Kidney (tissue), 14 donors: Measurements from ENCODE around the gene MZB1. TPM values are rescaled to one million over a fixed set of nuclear protein-coding genes. Genes with fewer than 3 reads are reported as not detected.

ENCODE experiments used
- DNase-seq, 5 donors: peaks; one replicate each; pipeline ENCODE4 v3.0.0-alpha.2; 2013 to 2020
- FAIRE-seq: peaks from 2 replicates; lab custom pipeline; 2012; peaks lifted over from hg19 to GRCh38; lab: Jason Lieb, UNC
- H3K27ac ChIP-seq, 2 donors: one replicate each; pipeline ENCODE4 v1.7.0; 2013; ENCODE audit warnings: low read depth in 2 of 2, low read length in 2 of 2, inconsistent platforms in 1 of 2
- H3K27me3 ChIP-seq: one replicate; pipeline ENCODE4 v1.7.1; 2013; ENCODE audit warnings: low read length, inconsistent platforms; ENCODE audit not compliant: control insufficient read depth, insufficient read depth
- H3K36me3 ChIP-seq, 3 donors: one replicate each; pipeline versions ENCODE4 v1.7.0 to v1.7.1; 2013; ENCODE audit warnings: low read length in 3 of 3, control low read depth in 1 of 3, inconsistent platforms in 1 of 3; ENCODE audit not compliant: insufficient read depth in 3 of 3, control insufficient read depth in 2 of 3
- H3K4me1 ChIP-seq, 3 donors: one replicate each; pipeline versions ENCODE4 v1.7.0 to v1.7.1; 2013; ENCODE audit warnings: low read length in 3 of 3, inconsistent platforms in 1 of 3, low read depth in 1 of 3; ENCODE audit not compliant: control insufficient read depth in 2 of 3, insufficient read depth in 2 of 3
- H3K4me3 ChIP-seq, 3 donors: one replicate each; pipeline versions ENCODE4 v1.7.0 to v1.8.1; 2013; ENCODE audit warnings: low read length in 3 of 3, control low read depth in 1 of 3, inconsistent platforms in 1 of 3
- H3K9ac ChIP-seq, 3 donors: one replicate each; pipeline versions ENCODE4 v1.7.0 to v1.7.1; 2013; ENCODE audit warnings: low read length in 3 of 3, control low read depth in 1 of 3, inconsistent platforms in 1 of 3
- H3K9me3 ChIP-seq, 3 donors: one replicate each; pipeline versions ENCODE4 v1.7.0 to v1.7.1; 2013; ENCODE audit warnings: low read length in 3 of 3, control low read depth in 1 of 3, inconsistent platforms in 1 of 3; ENCODE audit not compliant: control insufficient read depth in 2 of 3, insufficient read depth in 1 of 3
- intact Hi-C: fragments of 100-400 bp; cut with DNase I; formaldehyde crosslinking; loops from one replicate; pipeline ENCODE4 v1.11.1; 2022
- polyA plus RNA-seq: library from polyadenylated mRNA; stranded (reverse); fragments of 350-450 nt; fragmentation: Illumina TruSeq; extraction: RNeasy Lipid Tissue Mini Kit (QIAGEN cat#74804); gene quantifications from one replicate; pipeline ENCODE4 v1.2.3, GENCODE V29; 2014; ENCODE audit warnings: low read depth, low replicate concordance; ENCODE audit not compliant: insufficient read depth
- total RNA-seq: library from RNA; stranded (reverse); fragmentation: NEBNext Ultra II Directional; extraction: Animal tissue kit (Norgen Biotek cat#: 25700); gene quantifications from one replicate; pipeline ENCODE4 v1.2.1, GENCODE V29; 2021
- TF ChIP-seq, protein P1 (sequence below): IDR thresholded peaks from 3 replicates; pipeline ENCODE4 v1.5.1; 2012; ENCODE audit warnings: mild to moderate bottlenecking, moderate library complexity, borderline replicate concordance; ENCODE audit not compliant: insufficient read depth; ENCODE audit errors: extremely low read depth
- donor health status: control.
- donor health status: control.
- donor health status: control.
- donor health status: control.
- donor health status: control.
- donor health status: DM: yes; HTN: yes; CAD: no.
- donor health status: Normal renal cell carcinoma (clear cell type).

MZB1 gene
- total and polyA plus RNA-seq, 2 donors from 2014 or later: 1.2 to 49.6 TPM

DNA sequence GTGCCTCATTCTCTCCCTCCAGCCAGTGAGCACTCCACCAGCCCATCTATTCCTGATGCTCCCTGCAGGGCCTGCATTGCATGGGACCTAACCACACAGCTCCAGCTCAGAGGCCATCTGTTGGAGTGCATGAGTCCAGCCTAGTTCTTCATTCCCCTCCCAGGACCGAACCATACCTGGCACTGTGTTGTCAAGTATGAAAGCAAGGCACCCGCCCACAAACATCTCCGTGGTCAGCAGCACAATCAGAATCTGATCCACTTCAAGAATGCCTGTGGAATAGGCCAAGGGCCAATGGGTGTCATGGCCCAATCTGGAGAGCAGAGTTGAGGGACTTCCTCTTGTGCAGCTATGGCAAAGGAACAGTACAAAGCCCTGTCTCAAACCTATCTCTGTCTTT lies 12.5 kb downstream of the MZB1 start:
- no peak for DNase-seq
- no peak overlapping the region for H3K27ac ChIP-seq
- TF ChIP-seq, protein P1, sequence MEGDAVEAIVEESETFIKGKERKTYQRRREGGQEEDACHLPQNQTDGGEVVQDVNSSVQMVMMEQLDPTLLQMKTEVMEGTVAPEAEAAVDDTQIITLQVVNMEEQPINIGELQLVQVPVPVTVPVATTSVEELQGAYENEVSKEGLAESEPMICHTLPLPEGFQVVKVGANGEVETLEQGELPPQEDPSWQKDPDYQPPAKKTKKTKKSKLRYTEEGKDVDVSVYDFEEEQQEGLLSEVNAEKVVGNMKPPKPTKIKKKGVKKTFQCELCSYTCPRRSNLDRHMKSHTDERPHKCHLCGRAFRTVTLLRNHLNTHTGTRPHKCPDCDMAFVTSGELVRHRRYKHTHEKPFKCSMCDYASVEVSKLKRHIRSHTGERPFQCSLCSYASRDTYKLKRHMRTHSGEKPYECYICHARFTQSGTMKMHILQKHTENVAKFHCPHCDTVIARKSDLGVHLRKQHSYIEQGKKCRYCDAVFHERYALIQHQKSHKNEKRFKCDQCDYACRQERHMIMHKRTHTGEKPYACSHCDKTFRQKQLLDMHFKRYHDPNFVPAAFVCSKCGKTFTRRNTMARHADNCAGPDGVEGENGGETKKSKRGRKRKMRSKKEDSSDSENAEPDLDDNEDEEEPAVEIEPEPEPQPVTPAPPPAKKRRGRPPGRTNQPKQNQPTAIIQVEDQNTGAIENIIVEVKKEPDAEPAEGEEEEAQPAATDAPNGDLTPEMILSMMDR: no peak
- peaks cover 0 to 4% (median 0%) of the 10 kb centered on the region in 3 donors for H3K4me1 ChIP-seq
- H3K27me3 ChIP-seq: no peaks in the 10 kb centered on the region
- no peak overlapping the region for H3K9ac ChIP-seq
- H3K36me3 ChIP-seq: peaks cover 0 to 17% (median 2%) of the 10 kb centered on the region in 3 donors
- no peaks in the 10 kb centered on the region for H3K9me3 ChIP-seq
- intact Hi-C loops: no loop called here
- no peak overlapping the region for H3K4me3 ChIP-seq
- no peak for FAIRE-seq

DNA sequence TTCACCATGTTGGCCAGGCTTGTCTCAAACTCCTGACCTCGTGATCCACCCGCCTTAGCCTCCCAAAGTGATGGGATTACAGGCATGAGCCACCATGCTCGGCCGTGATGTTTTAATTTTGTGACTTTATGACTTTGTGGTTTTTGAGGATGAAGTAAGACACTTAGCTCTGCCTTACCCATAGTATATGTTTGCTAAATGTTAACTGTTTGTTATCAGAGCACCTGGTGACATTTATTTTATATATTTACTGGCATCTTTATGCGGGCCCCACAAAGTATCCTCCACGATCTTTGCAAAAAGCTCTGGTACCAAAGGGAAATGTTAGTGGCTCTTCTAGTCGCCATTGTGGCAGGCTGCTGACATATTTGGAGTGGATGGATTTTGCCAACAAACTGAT lies 13.3 kb downstream of the MZB1 start:
- H3K4me3 ChIP-seq: no peak overlapping the region
- no peaks in the 10 kb centered on the region for H3K9me3 ChIP-seq
- no peaks in the 10 kb centered on the region for H3K4me1 ChIP-seq
- no peak for FAIRE-seq
- intact Hi-C loops: no loop called here
- TF ChIP-seq, protein P1: no peak
- no peak overlapping the region for H3K9ac ChIP-seq
- DNase-seq: no peak
- H3K27me3 ChIP-seq: no peaks in the 10 kb centered on the region
- peaks cover under 1 to 17% (median 2%) of the 10 kb centered on the region in 3 donors for H3K36me3 ChIP-seq
- no peak overlapping the region for H3K27ac ChIP-seq

DNA sequence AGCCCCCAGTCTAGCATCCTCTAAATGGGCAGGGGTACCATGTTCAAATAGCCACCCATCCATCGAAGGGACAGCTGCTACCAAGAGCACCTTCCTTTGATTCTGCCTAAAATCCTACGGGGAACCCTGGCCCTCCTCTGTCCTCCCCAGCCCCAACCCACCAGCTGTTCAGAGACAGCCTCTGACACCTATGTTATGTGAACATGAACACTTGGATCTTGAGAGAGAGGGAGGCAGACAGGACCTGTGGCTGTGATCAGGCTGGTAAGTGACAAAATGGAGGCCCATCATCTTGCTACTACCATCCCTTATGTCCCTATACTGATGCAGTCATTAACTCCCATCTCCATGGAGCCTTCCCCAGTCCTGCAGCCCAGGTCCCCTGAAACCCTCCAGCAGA lies 14.8 kb downstream of the MZB1 start:
- TF ChIP-seq, protein P1: no peak
- no peaks in the 10 kb centered on the region for H3K9me3 ChIP-seq
- no peak overlapping the region for H3K4me3 ChIP-seq
- no peak overlapping the region for H3K9ac ChIP-seq
- intact Hi-C loops: no loop called here
- peaks cover 2 to 16% (median 3%) of the 10 kb centered on the region in 3 donors for H3K36me3 ChIP-seq
- DNase-seq: no peak
- no peaks in the 10 kb centered on the region for H3K4me1 ChIP-seq
- no peak overlapping the region for H3K27ac ChIP-seq
- no peaks in the 10 kb centered on the region for H3K27me3 ChIP-seq
- FAIRE-seq: no peak
